Activated CD4-positive, CD25-positive, alpha-beta regulatory T cell (primary cell): ENCODE results near the gene SNF8.

Experiments used
- DNase-seq, 4 experiments: peaks; one replicate each; lab custom pipeline; 2025; lab: John Stamatoyannopoulos, UW

The SNF8 gene

DNA sequence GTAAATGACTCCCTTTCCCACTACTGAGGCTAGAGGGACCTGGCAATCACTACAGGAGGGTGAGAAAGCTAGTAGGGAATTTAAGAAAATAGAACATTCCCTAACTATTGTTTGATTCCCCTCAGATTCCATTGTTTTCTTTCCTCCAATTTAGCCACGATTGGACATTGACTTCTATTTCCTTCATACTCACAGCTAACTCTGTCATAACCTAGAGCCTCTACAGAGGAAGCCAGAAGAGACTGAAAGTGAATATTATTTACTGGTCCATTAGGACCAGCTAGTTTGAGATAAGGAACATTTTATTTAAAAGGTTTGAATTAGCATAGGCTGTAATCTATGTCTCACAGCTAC lies 14.9 kb downstream of the SNF8 start:
- DNase-seq, result no peak

DNA sequence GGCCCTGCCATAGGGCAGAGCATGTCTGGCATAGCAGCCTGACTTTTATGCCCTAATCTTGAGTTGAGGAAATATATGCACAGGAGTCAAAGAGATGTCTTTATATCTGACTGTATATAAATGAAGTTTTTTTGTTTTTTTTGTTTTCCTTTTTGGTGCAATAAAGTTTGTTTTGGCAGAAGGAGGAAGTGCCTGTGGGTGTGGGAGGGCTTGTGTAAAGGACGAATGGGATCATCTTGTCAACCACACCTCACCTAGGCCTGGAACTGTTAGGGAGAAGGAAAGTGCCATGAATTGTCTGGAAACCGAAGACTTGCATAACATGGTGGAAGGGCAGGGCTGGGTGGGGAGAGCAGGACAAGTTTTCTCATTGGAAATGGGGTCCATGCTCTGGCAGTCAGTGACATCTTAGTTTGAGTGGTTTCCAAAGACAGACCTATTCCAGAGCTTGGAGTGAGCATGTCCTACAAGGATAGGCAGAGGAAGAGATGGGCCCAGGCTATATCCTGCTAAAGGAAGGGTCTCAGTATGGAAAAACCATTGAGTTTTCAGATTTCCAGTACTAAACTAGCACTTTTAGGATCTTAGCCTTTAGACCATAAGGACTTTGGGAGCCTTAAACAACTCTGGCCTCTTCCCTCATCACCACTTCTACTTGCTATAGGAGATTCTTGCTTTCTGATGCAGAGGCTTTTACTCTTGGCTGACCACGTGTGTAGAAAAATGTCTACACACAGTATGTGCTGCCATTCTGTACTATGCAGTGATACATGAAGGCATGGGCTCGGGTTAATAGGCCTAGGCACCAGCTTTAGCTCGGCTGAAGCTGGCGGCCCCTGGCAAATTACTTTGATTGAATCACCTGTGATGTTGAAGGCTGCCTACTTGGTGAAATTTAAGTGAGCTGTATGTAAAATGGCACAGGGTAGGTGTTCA lies 15.5 kb downstream of the SNF8 start:
- no peak for DNase-seq

DNA sequence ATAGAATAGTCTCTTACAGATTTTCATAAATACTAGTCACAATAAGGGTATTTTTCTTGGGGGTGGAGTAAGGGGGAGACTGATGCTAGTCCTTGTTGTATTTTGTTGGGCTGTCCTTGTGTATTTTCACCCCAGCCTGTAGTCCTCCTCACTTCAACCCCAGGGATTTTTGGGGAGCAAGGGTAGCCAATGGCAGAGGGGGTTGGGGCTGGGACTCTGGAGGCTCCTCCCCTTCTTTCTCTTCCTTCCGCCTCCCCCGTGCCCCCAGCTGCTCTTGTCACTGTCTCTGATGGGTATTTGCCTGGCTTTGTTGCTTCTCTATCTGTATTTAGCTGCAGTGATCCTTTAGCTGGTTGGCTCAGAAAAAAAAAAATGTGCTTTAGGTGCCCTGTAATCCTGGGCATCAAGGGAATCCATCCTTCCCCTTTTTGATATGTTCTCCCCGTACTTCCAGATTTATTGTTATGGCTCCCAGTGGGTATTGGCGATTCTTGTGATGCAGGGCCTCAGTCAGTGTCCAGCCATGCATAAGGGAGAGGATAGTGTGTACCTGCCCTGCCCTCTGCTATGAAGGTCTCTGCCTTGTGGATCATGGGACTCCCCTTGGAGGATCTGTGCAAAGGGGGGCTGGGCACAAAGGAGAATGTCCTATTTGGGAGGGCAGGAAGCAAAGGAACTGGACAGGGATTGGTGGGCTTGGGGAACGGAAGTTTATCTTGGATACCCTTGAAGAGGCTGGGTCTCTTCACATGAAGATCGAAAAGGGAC lies 16.5 kb downstream of the SNF8 start:
- DNase-seq, result no peak

DNA sequence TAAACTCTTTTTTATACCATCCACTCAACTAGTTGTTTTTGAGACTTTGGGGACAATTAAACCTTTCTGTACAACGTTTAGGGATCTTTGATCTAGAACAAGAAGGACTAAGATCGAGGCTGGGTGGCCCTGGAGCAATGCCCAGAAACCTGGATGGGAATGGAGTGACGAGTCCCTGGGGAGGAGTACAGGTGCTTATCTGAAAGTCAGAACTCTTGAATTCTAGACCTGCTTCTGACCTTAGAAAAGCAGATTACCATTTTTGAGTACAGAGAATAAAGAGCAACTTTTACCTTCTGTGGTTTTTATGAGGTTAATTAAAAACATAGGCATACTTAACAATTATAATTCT lies 18.7 kb downstream of the SNF8 start:
- no peak for DNase-seq

DNA sequence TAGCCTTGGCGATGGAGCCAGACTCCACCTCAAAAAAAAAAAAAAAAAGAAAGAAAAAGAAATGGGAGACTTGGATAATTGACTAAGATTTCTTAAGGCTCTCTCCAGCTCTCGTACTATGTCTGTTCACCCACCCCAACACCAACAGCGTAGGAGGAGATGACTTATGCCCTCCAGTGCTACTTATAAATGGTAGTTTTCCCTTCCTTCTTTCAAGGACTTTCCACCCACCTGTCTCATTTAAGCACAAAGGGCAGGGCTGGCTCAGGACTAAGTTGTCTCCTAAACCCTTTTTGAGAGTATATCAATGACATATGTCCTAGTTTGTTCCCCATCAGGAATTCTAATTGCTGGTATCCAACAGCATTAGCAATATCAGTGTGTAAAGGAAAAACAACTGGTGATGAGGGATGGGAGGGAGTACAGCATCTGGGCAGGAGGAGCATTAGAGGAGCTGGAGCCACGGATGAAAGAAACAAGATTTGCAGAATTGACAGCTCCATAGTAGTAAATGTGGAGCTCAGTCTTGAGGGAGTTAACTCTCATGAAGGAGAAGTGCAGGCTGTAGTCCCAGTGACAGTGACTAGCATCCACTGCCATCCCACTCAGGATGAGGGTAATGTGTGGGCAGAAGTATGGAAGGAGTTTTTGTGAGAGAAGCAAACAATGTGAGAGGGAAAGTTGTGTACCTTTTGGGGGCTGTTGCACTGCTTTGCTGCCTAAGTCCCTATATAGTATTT lies 19.2 kb downstream of the SNF8 start:
- no peak for DNase-seq

DNA sequence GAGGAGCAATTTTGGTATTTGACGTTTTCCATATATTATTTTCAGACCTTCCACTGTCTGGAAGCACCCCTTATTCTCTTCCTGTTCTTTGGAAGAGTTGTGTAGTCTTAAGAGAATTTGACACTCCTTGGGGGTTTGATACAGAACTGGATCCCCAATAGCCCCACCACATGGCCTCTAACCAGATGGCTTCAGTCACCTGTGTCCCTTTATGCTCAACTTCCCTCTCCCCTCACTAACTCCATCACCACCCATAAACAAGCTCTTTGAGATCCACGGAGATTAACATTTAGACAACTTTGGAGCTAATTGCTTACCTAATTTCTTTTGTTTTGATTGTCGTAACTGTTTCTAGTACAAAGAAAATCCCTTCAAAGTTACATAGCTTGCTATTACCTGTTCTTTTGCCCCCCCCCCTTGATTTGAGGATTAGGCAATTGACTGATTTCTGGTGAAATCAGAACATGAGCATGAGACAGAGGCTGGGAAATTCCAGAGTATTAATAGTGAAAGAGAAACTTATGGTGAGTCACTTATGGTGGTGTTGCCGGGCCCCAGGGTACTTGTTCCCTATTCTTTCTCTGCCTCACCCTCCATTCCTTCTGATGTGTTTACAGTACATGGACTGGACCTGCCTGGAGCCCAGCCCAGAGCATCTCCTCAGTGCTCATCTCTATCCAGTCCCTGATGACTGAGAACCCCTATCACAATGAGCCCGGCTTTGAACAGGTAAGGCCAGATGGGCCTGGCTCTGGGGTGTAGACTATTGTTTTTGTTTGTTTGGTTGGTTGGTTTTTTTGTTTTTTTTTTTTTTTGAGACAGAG lies 29.0 kb downstream of the SNF8 start:
- DNase-seq, result peak in 2 of 4 experiments; percentile 16

DNA sequence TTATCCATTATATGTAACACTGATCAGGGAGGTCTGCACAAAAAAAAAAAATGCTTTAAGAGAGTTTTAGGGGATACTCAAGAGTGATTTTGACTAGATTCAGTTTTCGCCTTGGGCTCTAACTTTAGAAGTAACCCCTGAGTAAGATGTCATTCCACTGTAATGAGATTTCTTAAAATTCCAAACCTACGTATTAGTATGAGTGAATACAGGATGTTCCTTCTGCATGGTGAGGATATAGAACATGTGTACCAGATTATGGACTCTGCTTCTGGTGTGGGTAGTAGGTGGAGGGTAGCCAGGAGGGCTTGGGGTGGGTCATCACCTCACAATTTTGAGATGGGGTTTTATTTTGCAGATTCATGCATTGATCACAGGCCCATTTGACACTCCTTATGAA lies 32.2 kb downstream of the SNF8 start:
- DNase-seq, result no peak

DNA sequence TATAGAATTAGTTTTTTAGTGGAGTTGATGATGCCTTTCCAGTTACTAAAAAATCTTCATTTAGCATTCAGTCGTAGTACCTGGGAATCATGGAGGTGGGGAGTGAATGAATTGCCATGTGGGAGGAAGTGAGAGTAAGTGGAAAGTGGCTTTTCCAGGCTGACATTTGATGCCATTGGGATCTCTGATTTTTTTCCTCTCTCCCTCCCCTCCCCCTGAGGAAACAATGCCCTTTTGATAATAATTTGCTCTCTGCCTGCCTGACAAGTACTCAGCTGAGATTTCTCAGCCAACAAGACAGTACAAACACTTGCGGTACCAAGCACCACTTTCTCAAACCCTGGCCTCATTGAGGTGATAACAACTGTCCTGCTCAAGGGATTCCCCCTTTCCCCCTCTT lies 34.3 kb downstream of the SNF8 start:
- no peak for DNase-seq

DNA sequence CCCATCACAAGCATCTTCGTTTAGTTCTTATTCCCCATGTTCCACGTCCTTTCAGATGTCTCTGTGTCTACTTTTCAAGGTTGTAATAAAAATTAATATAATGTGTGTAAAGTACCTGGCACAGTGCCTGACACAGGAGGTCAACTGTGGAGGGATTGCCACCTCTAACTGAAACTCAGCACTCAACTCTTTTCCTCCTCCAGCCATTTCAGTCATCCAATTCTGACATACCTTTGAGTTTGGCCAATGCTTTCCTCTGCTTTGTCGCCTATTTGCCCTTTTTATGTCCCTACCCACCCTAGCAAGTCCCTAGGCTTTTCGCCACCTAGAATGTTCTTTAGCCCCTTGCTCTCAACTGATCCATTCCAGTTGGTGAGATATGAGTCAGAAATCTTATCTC lies 34.9 kb downstream of the SNF8 start:
- no peak for DNase-seq

DNA sequence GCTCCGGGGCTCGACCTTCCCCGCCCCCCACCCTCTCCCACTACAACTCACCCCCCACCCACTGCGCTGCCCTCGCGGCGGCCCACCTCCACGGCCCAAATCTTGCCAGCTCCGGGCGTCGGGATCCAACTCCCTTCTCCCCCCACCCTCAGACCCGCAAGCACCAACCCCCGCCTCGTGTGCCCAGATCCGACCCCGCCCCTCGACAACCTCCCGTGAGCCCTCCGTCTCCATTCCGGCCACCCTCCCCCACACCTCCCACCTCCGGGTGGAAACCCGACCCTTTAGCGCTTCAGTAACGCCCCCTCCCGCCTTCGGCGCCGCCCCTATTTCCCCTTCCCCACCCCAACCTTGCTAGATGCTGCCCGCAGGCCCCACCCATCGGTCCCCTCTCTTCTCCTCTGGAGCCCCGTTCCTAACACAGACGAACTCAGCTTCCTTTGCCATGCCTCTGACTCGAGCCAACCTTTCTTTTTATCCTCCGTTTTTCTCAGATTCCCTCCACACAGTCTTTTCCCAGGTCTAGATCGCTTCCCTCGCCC lies 35.7 kb downstream of the SNF8 start:
- DNase-seq, result peak; percentile 57 to 86 (median 72)

DNA sequence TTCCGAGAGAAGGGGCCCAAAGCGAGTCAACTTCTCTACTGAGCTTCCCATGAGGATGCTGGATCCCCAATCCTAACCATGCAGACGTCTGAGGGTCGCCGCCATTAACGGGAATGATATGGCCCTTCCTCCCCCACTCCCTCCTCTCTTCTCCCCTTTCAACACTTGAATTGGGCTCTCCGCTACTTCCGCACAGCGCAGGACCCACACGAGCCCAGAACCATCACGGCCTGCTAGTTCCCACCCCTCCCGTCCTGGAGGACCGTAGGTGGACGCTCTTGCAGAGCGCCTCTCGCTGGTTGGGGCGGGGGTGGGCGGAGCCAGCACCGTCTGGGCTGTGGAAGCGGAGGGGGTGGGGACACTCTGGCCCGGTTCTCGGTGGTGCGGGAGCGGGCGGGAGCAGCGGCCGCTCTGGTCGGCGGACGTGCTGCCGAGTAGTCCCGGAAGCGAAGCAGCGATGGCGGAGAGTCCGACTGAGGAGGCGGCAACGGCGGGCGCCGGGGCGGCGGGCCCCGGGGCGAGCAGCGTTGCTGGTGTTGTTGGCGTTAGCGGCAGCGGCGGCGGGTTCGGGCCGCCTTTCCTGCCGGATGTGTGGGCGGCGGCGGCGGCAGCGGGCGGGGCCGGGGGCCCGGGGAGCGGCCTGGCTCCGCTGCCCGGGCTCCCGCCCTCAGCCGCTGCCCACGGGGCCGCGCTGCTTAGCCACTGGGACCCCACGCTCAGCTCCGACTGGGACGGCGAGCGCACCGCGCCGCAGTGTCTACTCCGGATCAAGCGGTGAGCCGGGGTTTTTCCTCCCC lies 36.4 kb downstream of the SNF8 start, which contains the start of gene UBE2Z:
Gene UBE2Z, plus strand, starts transcription at position 361 of the 797 bp plus-strand sequence. Its CDS starts 97 bp downstream, at position 458.
- peak; percentile 76 to 89 (median 83) for DNase-seq

DNA sequence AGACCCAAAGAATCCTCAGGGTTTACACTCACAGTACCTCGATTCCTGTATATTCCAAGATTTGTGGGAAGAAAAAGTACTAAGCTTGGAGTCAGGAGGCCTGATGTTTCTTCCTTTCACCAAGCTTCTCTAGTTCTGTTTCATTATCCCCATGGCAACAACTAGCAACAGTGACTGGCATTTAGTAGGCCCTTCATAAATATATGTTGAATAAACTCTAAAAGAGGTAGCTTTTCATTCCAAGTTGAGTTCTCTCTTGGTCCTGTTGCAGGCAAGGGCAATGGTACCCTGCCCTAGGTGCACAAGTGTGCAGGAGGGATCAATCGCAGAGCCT lies 37.0 kb downstream of the SNF8 start:
- DNase-seq, result no peak

DNA sequence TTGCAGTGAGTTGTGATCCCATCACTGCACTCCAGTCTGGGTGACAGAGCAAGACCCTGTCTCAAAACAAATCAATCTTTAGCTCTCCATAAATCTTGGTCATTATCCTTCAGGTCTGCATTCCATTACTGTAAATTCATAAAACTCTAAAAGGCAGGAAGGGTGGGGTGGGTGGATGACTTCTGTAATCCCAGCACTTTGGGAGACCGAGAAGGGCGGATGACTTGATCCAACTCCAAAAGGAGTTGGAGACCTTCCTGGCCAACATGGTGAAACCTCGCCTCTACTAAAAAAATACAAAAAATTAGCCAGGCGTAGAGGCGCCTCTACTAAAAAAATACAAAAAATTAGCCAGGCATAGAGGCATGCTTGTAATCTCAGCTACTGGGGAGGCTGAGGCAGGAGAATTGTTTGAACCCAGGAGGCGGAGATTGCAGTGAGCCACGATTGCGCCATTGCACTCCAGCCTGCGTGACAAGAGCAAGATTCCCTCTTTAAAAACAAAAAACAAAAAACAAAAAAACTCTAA lies 38.6 kb downstream of the SNF8 start:
- no peak for DNase-seq

DNA sequence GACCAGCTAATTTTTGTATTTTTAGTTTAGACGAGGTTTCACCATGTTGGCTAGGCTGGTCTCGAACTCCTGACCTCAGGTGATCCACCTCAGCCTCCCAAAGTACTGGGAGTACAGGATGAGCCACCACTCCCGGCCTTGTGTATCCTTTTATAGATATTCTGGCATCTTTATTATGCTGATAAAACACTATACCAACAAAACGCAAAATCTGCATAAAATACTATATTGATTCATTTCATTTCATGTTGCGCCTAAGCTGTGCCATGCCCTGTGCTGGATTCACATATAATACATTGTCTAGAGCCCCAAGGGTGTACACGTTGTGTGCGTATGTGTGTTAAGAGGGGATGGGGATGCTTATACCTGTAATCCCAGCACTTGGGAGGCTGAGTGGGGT lies 40.2 kb downstream of the SNF8 start:
- no peak for DNase-seq

DNA sequence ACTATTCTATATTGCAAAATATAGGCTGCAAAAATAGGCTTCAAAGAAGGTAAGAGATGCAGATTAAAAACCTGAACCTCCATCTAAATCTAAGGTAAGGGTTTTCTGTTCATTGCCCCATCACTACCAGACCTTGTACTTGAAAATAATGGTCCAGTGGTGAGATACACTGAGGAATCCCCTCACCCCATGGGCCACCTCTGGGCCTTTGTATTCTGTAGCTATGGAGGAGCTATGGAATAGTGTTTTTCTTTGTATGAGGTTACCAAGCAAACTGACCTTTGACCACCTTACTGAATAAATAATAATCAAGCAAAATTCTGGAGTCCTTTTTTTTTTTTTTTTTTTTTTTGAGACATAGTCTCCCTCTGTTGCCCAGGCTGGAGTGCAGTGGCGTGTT lies 41.2 kb downstream of the SNF8 start:
- DNase-seq, result no peak

DNA sequence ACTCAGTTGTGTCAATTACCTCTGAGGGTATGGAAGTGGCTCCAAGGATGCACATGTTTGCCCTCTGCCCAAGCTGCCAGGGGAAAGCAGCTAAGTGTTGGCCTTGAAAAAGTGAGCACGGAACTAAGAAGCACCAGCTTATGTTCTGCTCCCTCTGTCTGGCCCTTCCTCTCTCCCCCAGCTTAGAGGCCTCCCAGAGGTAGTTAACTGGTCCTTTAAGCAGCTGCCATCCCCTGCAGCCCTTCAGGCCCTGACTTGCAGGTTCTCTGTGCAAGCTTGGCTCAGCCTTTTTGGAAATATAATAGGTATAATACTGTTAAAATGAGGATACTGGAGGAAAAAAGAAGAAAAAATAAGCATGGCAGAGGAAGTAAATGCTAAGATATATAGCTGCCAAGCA lies 43.4 kb downstream of the SNF8 start:
- DNase-seq, result no peak

DNA sequence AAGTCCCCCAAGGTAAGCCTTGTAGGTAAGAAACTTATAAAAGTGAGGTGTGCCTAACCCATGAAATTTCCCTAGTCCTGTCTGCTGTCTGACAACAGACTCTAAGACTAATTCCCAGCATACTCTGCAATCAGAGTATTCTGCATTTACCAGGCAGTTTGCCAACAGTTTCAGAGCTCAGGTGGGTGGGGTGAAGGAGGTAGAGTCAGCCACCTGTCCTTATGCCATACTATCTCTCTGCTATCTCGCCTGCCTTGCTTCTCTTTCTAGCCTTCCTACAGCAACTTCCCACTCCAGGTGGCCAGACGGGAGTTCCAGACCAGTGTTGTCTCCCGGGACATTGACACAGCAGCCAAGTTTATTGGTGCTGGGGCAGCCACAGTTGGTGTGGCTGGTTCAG lies 49.8 kb downstream of the SNF8 start:
- no peak for DNase-seq

DNA sequence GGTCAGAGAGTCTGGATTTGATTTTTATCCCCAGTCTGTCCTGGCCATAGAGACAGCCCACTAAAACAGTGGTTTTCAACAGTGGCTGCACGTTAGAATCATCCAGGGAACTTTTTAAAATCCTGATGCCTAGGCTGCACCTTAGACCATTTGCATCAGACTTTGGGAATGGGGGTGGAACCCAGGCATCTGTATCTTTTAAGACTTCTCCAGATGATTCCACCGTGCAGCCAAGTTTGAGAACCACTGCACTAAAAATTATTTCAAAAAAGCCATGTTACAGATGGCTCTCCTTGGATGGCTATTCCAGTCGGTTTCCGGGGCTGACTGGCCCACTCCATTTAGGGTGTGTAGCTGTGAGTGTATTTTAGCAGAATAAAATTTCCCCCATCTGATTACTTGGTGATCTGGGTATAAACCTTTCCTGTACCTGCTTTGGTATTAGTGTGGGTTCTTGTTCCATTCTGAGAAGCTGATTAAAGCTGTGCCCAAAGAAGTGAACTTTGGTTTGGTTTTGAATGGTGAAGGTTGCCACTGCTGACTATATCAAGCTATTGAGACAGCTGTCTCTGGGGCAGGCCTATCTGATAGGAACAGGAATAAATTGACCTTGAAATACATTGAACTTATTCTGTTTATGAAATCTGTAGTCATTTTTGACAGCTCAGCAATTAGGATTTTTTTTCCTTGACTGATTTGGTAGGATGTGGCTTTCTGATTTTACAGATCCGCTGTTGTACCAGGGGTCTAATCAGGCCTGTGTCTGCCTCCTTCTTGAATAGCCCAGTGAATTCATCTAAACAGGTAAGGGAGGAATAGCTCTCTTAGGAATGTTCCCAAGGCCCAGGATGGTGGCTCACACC lies 50.8 kb downstream of the SNF8 start:
- DNase-seq, result no peak

DNA sequence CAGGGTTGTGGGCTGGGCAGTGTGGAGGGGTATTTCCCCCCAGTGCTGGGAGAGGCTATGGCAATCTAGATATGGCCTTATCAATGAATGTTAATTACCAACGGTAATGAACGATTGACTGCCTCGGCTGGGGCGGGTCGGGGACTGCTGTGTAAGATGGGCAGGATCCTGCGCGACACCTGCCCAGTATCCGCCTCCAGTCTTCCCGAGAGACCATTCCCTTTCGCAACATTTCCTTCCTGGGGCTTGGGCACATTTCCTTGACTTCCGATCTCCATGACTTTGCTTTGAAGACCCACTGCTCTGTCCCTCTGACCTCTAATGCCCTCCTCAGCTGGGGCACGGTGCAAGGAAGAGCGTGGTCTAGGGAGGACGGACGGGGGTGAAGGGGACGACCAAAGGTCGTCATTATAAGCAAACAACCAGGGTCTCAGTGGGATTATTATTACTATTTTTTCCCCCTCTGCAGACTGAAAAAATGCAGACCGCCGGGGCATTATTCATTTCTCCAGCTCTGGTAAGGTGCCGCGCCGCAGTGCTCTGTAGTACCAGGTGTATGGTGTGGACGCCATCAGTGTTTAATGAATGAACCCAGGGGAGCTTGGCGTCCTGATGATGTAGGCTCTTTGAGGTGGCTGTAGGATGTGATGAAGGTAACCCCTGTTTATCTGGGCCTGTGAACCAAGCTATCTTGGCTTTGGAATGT lies 51.5 kb downstream of the SNF8 start:
- DNase-seq, result no peak
